NCI-H1417 (cell line): ENCODE data around the gene ZBTB1.

ENCODE experiments used
- DNase-seq, 3 experiments: peaks; one replicate each; lab custom pipeline; 2025; lab: John Stamatoyannopoulos, UW

ZBTB1 gene, protein sequence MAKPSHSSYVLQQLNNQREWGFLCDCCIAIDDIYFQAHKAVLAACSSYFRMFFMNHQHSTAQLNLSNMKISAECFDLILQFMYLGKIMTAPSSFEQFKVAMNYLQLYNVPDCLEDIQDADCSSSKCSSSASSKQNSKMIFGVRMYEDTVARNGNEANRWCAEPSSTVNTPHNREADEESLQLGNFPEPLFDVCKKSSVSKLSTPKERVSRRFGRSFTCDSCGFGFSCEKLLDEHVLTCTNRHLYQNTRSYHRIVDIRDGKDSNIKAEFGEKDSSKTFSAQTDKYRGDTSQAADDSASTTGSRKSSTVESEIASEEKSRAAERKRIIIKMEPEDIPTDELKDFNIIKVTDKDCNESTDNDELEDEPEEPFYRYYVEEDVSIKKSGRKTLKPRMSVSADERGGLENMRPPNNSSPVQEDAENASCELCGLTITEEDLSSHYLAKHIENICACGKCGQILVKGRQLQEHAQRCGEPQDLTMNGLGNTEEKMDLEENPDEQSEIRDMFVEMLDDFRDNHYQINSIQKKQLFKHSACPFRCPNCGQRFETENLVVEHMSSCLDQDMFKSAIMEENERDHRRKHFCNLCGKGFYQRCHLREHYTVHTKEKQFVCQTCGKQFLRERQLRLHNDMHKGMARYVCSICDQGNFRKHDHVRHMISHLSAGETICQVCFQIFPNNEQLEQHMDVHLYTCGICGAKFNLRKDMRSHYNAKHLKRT

DNA sequence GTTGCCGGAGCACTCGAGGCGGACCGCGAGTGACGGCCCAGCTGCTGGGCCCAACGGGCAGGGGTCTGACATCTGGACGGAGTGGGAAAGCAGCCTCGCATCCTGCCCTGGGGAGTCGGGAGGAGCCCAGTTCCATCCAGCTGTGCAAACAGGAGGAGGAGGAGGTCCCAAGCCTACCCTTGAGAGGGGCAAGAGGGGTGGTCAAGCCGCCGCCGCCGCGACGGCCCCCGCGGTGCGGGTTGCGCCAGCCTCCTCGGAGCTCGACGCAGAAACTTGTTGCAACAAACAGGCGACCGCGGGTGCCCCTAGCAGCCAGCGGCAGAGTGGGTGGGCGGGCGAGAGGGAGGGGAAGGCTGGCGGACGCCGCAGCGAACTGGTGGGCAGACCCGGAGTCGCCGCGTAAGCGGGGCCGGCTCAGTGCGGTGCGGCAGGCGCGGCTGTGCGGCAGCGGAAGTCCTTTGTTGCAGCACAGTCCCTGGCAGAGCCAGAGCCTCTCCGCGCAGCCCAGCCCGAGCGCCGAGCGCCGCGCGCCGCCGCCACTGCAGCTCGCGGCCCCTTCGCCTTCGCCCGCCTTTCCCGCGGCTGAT, at the start of gene ZBTB1:
ZBTB1 (plus strand) TSS at position 461 of the 587 bp plus-strand sequence. CDS start 16,735 bp downstream, outside the sequence.
- peak; percentile 76 to 91 (median 86) for DNase-seq

DNA sequence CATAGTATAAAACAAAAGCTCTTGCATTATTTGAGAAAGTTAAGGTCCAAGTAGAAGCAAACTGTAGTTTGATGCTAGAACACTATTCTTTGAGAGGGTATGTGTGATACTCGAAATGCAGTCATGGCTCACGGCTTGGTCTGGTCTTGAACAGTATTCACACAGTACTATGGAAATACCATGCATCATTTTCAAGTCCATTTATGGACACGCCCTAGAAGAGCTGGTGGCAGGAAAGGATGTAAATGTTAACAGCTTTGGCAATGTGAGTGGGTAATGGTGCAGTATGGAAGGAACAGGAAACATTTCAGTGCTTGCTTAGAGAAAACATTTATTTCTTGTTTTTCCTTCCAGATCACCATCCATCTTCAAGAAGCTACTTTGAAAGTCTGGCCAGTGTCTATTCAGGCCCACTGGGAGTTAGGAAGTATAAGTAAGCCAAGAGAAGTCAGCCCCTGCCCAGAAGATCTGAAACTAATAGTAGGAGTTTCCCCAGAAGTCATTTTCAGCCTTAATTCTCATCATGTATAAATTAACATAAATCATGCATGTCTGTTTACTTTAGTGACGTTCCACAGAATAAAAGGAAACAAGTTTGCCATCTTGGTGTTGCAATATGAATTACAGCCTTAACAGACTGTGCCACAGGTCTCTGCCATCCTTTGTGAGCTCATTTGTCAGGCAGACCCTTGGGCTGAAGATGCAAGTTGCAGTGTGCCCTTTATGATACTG, 45.0 kb upstream of the ZBTB1 start:
- no peak for DNase-seq

DNA sequence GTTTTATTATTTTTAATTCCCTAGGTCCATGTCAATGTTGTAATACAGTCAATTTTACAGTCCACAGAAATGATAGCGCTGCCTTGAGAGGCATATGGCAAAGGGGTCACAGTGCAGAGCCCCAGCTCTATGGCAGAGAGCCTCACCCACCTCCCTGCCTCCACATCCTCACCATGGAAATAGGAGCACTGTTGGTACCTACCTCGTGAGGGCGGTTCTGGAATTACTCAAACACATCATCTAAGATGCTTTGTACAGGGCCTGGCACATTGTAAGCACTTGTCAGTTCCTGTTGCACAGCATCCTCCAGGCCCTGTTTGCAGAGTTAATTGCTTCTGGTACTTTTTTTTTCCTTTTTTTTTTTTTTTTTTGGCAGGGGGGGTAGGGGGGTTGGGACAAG, 43.3 kb upstream of the ZBTB1 start:
- DNase-seq: no peak

DNA sequence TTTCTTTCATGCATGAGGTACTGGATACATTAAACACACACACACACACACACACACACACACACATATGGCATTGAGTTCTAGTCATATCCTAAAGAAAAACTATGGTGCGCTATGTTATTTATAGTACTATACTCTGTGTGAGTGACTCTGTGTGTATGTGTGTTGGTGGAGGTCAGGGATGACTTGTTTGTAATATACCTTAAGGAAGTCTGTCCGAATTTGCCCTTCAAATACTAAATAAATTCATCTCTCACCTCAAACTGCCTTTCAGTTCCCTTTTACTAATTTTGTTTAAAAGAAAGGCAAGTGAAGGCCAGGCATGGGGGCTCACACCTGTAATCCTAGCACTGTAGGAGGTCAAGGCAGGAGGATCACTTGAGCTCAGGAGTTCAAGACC, 41.4 kb upstream of the ZBTB1 start:
- no peak for DNase-seq

DNA sequence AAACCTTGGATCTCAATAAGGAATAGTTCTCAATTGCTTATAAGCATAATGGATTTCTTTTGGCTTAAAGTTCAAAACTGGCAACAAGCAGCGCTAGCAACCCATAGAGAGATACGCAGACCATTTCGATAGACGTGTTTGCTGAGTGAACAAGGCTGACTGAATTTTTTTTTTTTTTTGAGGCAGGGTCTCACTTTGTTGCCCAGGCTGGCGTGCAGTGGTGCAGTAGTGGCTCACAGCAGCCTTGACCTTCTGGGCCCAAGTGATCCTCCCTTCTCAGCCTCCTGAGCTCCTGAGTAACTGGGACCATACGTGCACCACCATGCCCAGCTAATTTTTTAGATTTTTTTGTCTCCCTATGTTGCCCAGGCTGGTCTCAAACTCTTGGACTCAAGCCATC, 40.7 kb upstream of the ZBTB1 start:
- no peak for DNase-seq

DNA sequence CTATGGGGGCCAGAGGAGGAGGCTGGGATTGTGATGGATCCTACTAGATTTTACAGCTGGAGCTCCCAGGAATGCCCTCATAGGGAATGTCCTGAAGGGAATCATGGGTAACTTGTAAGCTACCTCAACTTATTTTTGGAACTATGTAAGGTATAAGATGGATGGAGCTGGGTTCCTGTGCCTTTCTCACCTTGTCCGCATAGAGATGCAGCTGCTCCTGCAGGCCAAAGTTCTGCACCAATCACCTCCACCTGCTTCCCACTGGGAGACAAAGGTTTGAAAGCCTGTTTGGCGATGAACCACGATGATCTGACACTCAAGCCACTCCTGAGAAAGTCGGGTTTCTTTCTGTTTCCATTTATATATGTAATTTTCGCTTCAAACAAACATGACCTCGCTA, 39.9 kb upstream of the ZBTB1 start:
- peak; percentile 45 to 75 (median 46) for DNase-seq

DNA sequence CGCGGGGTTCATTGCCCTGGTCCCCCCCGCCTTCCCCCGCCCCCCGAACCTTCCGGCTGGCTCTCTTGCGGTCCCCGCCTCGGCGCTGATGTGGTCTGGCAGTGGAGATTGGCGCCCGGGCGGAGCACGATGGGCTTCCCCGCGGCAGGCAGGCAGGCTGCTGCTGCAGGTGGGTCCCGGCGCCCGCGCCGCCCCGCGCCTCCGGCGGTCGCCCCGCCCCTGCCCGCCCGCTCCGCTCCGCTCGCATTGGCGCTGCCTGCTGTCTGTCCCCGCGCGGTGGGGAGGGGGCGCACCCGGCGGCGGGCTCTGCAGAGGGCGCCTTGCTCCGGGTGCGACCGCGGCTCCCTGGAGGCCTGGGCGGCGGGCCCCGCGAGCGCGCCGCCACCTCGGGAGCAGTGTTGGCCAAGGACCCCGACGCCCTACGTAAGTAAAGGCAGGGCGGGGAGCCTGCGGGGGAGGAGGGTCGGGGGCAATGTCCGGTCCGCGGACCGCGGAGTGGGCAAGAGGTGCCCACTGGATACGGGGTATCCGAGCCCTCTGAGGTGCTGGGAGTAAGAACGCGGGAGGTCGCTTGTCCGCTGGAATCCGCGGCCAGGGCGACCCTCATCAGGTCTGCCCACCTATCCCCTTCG, 39.3 kb upstream of the ZBTB1 start, which contains the start of gene AKAP5:
AKAP5 (plus strand) TSS at position 309 of the 632 bp plus-strand sequence. CDS start 2,896 bp downstream, outside the sequence.
- DNase-seq: peak; percentile 79 to 88 (median 81)

DNA sequence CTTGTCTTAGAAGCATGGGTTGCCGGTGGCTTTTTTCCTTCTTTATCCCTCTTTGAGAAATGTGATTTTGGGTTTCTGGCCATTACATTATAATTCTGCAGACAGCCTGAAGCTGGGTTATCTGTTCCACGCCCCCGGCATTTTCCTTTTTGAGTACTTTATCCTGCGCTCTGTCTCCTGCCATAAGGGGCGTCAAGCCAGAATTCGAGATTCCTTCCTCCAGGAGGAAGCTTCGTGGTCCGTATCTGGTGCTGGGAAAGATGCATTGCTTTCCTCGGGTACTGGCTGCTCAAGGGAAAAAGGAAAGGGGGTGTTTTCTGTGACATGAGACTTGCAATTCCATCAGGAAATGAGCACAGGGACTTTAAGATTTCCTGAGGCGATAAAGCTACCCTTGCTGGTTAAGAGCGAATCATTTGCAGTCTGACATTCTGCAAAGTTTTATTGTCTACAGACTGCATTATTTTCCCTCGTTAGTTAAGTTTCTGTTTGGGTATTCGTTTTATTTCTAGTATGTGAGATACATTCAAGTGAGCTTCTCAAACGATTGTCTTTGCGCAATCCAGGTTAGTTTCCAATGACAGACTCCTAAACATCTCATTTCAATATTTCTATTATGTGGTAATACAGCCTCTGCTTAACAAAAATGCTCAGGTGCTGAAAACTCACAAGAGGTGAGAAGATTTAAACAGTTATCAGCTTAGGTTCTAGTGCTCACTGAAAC, 38.6 kb upstream of the ZBTB1 start:
- DNase-seq: peak; percentile 27 to 68 (median 67)

DNA sequence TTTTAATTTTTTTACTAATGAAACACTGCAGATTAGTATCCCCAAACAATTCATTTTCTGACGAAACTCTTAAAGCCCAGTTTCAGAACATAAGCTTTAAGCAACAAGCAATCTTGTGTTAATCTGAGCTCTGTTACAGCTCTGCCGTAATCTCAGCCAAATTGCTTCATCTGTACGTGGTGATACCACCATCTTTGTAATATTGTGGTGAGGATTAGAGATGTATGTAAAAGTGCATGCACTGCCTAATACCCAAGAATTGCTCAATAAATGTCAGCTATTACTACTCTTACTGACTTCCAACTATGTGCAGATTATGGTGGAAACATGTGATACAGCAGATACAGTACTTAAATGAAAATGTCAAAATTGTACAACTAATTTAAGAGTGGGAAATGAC, 37.5 kb upstream of the ZBTB1 start:
- no peak for DNase-seq

DNA sequence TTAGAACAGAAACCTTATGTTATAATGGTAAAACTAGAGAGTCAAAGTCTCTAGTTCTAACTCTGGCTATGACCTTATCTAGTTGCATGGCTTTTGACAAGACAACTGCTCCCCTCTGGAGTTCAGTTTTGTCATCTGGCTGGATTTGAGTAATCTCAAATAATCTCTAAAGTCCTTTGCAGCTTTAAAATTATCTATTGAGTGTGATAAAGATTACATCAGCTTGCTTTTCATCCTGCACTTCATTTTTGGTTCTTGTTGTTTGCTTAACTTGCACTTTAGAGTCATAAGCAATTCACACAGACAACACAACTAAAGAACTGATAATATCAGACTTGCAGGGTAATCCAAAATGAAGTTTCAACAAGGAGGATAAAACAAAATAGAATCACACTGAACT, 37.0 kb upstream of the ZBTB1 start:
- no peak for DNase-seq

DNA sequence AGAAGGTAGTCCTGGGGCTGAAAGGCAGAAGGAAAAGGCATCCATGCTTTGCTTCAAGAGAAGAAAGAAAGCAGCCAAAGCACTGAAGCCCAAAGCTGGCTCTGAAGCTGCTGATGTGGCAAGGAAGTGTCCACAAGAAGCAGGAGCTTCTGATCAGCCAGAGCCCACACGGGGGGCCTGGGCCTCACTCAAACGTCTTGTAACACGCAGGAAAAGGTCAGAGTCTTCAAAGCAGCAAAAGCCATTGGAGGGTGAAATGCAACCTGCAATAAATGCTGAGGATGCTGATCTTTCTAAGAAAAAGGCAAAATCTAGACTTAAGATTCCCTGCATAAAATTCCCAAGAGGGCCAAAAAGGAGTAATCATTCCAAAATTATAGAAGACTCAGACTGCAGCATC, 36.1 kb upstream of the ZBTB1 start:
- no peak for DNase-seq

DNA sequence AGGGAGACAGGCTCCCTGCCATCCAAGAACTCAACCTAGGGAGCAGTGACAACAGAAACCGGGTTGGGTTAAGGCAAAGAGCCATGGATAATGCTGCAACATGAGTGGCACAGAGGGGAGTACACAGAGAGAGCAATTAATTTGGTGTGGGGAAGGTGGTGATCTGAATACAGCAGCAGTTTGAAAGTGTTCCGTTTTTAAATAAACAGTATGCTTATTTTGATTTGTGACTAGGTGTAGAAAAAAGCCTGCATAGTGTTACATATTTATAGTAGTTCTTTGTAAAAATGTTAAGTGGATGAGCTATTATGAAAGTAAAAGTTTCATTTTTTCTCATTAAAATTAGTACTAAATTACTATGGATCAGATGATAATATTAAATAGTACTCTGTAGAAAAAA, 30.5 kb upstream of the ZBTB1 start:
- DNase-seq: peak in 1 of 3 experiments; percentile 50

DNA sequence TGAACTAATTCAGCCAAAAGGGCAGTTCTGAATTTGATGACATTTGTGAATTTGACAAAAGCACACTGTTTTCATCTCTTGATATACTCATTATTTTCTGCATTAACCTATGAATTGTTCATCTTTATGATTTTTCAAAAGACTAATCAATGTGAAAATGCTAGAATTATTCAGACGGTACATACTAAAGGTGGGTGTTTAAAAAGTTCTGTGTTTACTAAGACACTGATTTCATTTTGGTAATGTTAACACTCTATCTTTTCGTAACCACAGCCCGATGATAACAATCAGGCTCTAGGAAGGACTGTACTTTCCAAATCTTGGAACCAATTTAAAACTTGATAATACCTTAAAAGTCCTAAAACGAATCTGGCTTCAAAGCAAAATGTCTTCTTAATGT, 29.9 kb upstream of the ZBTB1 start:
- DNase-seq: no peak

DNA sequence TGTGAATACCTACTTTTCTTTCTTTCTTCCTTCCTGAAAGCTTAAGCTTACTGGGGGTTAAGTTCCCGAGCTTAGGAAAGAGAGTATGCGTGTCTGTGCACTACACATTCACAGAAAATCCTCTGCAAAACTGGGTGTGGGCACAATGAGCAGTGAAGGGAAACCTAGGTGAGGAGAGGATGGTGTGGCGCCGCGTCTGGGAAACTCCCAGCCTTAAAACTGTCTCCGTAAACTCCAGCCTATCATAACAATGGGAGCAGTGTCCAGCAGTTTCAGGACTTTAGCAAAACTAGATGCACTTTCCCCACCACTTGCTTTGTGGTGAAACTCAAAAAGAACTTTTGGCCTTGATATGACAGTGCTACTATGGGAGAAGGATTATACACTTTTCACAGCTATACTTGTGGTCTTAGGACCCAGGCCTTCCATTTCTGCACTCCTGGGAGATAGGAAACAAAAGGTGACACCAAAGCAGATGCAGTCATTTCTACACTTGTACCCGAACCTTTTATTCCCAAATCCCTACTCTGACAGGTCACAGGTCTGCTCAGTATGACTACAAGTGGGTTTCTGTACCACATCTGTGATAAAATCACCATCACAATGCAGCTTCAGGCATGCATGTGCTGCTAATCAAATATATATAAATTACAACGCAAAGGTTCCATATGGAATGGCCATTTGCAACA, 28.8 kb upstream of the ZBTB1 start:
- no peak for DNase-seq

DNA sequence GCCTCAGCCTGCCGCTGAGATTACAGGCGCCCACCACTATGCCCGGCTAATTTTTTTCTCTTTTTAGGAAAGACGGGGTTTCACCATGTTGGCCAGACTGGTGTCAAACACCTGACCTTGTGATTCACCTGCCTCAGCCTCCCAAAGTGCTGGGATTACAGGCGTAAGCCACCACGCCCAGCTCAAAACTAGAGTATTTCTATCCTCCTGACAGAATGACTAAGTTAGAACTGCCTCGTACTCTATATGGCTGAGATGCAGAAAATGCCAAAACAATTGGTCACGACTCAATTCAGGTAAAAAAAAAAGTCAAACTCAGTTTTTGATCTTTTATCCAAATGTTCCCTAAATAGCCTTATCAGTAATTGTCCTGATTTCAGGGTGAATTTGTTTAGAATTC, 28.1 kb upstream of the ZBTB1 start:
- DNase-seq: no peak

DNA sequence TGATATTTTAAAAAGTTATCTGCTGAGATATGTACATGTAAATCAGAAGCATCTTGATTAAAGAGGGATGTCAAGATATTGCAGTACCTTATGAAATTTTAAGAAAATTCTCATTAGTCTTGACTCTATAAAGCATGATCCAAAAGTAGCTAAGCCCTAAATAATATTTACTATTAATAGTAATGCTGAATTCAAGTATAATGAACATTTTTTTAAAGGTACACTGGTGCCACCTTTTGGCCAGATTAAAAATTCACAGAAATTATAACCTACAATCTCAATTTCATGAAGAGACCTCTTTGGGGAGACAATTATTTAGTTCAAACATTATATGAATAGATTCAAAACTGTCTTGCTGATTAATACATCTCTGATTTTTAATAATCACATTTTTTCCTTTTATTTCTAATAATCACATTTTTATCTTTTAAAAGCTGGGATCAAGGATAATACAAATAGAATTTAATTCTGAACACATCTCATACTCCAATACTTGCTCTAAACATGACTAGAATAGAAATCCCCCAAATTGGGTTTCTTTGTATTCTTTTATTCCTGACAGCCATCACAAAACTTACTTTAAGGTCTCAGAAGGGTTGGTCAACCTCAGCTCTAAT, 25.8 kb upstream of the ZBTB1 start:
- DNase-seq: peak in 2 of 3 experiments; percentile 1 to 34

DNA sequence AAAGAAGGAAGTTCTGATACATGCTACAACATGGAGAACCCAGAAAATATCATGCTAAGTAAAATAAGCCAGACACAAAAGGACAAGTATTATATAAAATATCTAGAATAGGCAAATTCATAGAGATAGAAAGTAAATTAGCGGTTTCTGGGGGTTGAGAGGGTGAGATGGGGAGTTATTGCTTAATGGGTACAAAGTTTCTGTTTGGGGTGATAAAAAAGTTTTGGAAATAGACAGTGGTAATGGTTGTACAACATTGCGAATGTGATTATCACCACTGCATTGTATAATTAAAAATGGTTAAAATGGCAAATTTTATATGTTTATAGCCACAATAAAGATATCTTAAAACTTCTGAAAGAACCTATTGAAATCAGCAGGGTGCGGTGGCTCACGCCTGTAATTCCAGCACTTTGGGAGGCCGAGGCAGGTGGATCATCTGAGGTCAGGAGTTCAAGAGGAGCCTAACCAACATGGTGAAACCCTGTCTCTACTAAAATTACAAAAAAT, 15.9 kb upstream of the ZBTB1 start:
- no peak for DNase-seq

DNA sequence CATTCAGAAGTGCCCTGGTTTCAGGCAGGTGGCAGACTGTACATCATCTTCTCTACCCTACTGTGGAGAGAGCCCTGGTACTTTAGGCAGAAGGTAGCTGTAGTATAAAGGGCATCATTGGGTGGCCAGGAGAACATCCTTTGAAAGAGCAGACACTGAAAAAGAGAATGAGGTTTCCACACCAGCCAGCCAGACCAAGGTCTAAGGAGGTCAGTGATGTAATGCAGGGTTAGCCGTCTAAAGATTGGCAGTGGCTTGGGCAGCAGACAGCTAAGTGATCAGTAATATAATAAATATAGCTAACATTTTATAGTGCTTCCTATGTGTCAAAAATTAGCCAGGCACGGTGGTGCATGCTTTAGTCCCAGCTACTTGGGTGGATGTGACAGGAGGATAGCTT, 12.9 kb upstream of the ZBTB1 start:
- no peak for DNase-seq

DNA sequence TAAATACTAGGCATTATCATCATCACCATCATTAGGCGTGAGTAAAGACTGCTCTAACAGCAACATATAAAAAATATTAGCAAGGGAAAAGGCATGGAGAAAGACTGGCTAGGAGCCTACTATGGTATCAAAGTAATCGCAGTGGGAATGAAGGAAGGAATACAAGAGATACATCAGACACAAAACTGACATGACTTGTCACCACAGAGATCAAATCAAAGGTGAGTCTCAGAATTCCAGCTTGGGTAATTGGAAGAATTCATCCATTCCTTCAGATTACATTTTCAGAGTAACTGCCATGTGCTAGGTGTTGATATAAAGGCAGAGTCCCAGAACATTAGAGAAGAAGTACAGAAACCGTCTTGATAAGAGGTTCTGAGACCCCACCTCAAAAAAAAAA, 11.1 kb upstream of the ZBTB1 start:
- no peak for DNase-seq

DNA sequence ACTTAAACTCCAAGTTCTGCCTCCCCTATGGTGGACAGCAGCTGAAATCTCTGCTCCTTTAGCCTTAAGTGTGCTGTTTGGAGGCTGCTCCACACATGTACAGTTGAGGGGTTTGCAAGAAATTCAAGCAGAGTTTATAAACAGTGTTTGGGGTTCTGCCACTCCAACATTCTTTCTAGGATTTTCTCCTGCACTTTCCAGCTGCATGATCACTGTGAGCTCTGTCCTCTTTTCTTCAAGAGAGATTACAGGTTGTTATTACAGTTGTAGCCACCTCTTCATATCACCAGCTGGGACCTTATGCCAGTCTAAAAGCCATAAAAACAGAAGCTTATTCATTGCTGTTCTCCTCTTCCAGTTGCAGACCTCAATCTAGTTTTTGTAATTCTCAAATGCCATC, 9.3 kb upstream of the ZBTB1 start:
- DNase-seq: no peak
